H1 (cell line): ENCODE measurements around the gene COL4A3. TPM values are rescaled to one million over a fixed set of nuclear protein-coding genes. Genes with fewer than 3 reads are reported as not detected.
A peak's percentile ranks its signal among the peaks of the same experiment; 100 is the strongest.

ENCODE experiments used
- CTCF ChIA-PET: fragments of 300-600 bp; sonication (Branson Sonifier 250); formaldehyde crosslinking; loops from one replicate; lab custom pipeline; 2021; ENCODE audit not compliant: partially characterized antibody; lab: Charles Lee
- POLR2A ChIA-PET: fragments of 300-600 bp; sonication (Branson Sonifier 250); formaldehyde crosslinking; loops from one replicate; lab custom pipeline; 2021; ENCODE audit warnings: inconsistent platforms; ENCODE audit not compliant: partially characterized antibody; lab: Charles Lee
- DNase-seq, 2 experiments: peaks; one replicate each; pipeline versions ENCODE4 v3.0.0 to v3.0.0-alpha.2; 2010 to 2022; ENCODE audit warnings: low spot score in 2 of 2, low read depth in 1 of 2, mixed read lengths in 1 of 2
- FAIRE-seq: peaks from 2 replicates; lab custom pipeline; 2011; peaks lifted over from hg19 to GRCh38; lab: Jason Lieb, UNC
- H2AFZ ChIP-seq: 2 replicates; pipeline ENCODE4 v1.8.1; 2012; ENCODE audit warnings: low read length, inconsistent platforms
- H2AK5ac ChIP-seq: 2 replicates; pipeline ENCODE4 v1.6.1; 2013; ENCODE audit warnings: low read depth, low read length
- H2BK120ac ChIP-seq: replicated peaks from 2 replicates; pipeline ENCODE3; 2013; ENCODE audit warnings: low read depth, low read length, inconsistent platforms
- H2BK12ac ChIP-seq: 2 replicates; pipeline ENCODE4 v1.6.1; 2013; ENCODE audit warnings: low read depth, low read length
- H2BK15ac ChIP-seq: 2 replicates; pipeline ENCODE4 v1.6.1; 2013; ENCODE audit warnings: low read length
- H2BK20ac ChIP-seq: 2 replicates; pipeline ENCODE4 v1.6.1; 2013; ENCODE audit warnings: low read length
- H2BK5ac ChIP-seq: 2 replicates; pipeline ENCODE4 v1.6.1; 2013; ENCODE audit warnings: low read depth, low read length
- H3K14ac ChIP-seq: 2 replicates; pipeline ENCODE4 v1.6.1; 2013; ENCODE audit warnings: inconsistent platforms; ENCODE audit not compliant: insufficient read length
- H3K18ac ChIP-seq: 2 replicates; pipeline ENCODE4 v1.6.1; 2013; ENCODE audit warnings: low read length; ENCODE audit errors: extremely low read depth
- H3K23ac ChIP-seq: 2 replicates; pipeline ENCODE4 v1.6.1; 2013; ENCODE audit warnings: inconsistent platforms; ENCODE audit not compliant: insufficient read length
- H3K23me2 ChIP-seq: 2 replicates; pipeline ENCODE4 v1.6.1; 2013; ENCODE audit warnings: low read depth, low read length
- H3K27ac ChIP-seq: 2 replicates; pipeline ENCODE4 v1.6.1; 2011; ENCODE audit warnings: low read depth, low read length, inconsistent platforms
- H3K27me3 ChIP-seq, 4 experiments: replicated peaks in 1 of 4; 1 replicate in 1 of 4; 2 replicates in 3 of 4; pipeline versions ENCODE4 v1.6.1 to v1.8.1; 2011 to 2013; ENCODE audit warnings: low read length in 3 of 4, mild to moderate bottlenecking in 3 of 4, inconsistent platforms in 2 of 4, mixed read lengths in 2 of 4, moderate library complexity in 1 of 4; ENCODE audit not compliant: control insufficient read depth in 3 of 4, insufficient read depth in 3 of 4; ENCODE audit errors: extremely low read depth in 1 of 4
- H3K36me3 ChIP-seq, 4 experiments: 2 replicates each; pipeline versions ENCODE4 v1.6.1 to v1.8.1; 2011 to 2013; ENCODE audit warnings: mild to moderate bottlenecking in 4 of 4, low read length in 3 of 4, moderate library complexity in 2 of 4, control low read depth in 1 of 4, inconsistent platforms in 1 of 4; ENCODE audit not compliant: insufficient read depth in 4 of 4, control insufficient read depth in 2 of 4
- H3K4ac ChIP-seq: replicated peaks from 2 replicates; pipeline ENCODE3; 2013; ENCODE audit warnings: low read length, low read depth, mixed read lengths, inconsistent platforms; ENCODE audit not compliant: insufficient read length
- H3K4me1 ChIP-seq, 4 experiments: replicated peaks in 1 of 4; 1 replicate in 1 of 4; 2 replicates in 3 of 4; pipeline versions ENCODE4 v1.6.1 to v1.8.1; 2011 to 2013; ENCODE audit warnings: low read length in 3 of 4, inconsistent platforms in 2 of 4, mixed read lengths in 1 of 4; ENCODE audit not compliant: insufficient read depth in 4 of 4, control insufficient read depth in 3 of 4
- H3K4me2 ChIP-seq, 2 experiments: 2 replicates each; pipeline versions ENCODE4 v1.6.1 to v1.8.1; 2011 to 2013; ENCODE audit warnings: low read depth in 2 of 2, low read length in 2 of 2, control low read depth in 1 of 2, inconsistent platforms in 1 of 2, mild to moderate bottlenecking in 1 of 2; ENCODE audit not compliant: insufficient read depth in 1 of 2
- H3K4me3 ChIP-seq, 4 experiments: fragments of 200-600, 300-600 bp in 1 of 4; sonication (generic), shearing (Covaris generic), sonication (Bioruptor Twin) in 1 of 4; 2 replicates each; pipeline versions ENCODE4 v1.5.1 to v1.8.1; 2011 to 2016; ENCODE audit warnings: low read length in 4 of 4, low read depth in 3 of 4, control low read depth in 2 of 4, inconsistent platforms in 2 of 4, mild to moderate bottlenecking in 2 of 4, mixed read lengths in 1 of 4, moderate library complexity in 1 of 4; ENCODE audit not compliant: insufficient read depth in 2 of 4; ENCODE audit errors: extremely low read depth in 1 of 4
- H3K56ac ChIP-seq: replicated peaks from 2 replicates; pipeline ENCODE3; 2013; ENCODE audit warnings: low read depth, mild to moderate bottlenecking, mixed read lengths, low read length, inconsistent platforms; ENCODE audit not compliant: insufficient read length
- H3K79me1 ChIP-seq: 2 replicates; pipeline ENCODE4 v1.6.1; 2013; ENCODE audit warnings: low read depth, low read length, control low read depth
- H3K79me2 ChIP-seq, 2 experiments: 2 replicates each; pipeline versions ENCODE4 v1.6.1 to v1.8.1; 2012 to 2013; ENCODE audit warnings: low read length in 2 of 2, mild to moderate bottlenecking in 2 of 2, inconsistent platforms in 1 of 2; ENCODE audit not compliant: insufficient read depth in 2 of 2, control insufficient read depth in 1 of 2
- H3K9ac ChIP-seq, 4 experiments: replicated peaks in 1 of 4; 1 replicate in 1 of 4; 2 replicates in 3 of 4; pipeline versions ENCODE4 v1.6.1 to v1.8.1; 2011 to 2013; ENCODE audit warnings: low read depth in 3 of 4, low read length in 3 of 4, control low read depth in 2 of 4, mild to moderate bottlenecking in 2 of 4, moderate library complexity in 2 of 4, inconsistent platforms in 1 of 4; ENCODE audit errors: extremely low read depth in 1 of 4
- H3K9me3 ChIP-seq, 2 experiments: 2 replicates each; pipeline versions ENCODE4 v1.6.1 to v1.8.1; 2012 to 2013; ENCODE audit warnings: mild to moderate bottlenecking in 2 of 2, moderate library complexity in 2 of 2, control low read depth in 1 of 2, inconsistent platforms in 1 of 2, low read depth in 1 of 2, low read length in 1 of 2, mixed read lengths in 1 of 2; ENCODE audit not compliant: insufficient read depth in 2 of 2
- H4K20me1 ChIP-seq, 2 experiments: replicated peaks in 1 of 2; 2 replicates each; pipeline versions ENCODE3 to v1.8.1; 2011 to 2013; ENCODE audit warnings: inconsistent platforms in 2 of 2, low read length in 2 of 2, mild to moderate bottlenecking in 1 of 2; ENCODE audit not compliant: insufficient read depth in 2 of 2, control insufficient read depth in 1 of 2
- H4K5ac ChIP-seq: 2 replicates; pipeline ENCODE4 v1.6.1; 2013; ENCODE audit warnings: low read length, low read depth, mixed read lengths, inconsistent platforms; ENCODE audit not compliant: insufficient read length
- H4K8ac ChIP-seq: 2 replicates; pipeline ENCODE4 v1.8.0; 2013; ENCODE audit warnings: mild to moderate bottlenecking, moderate library complexity, low read length, inconsistent platforms; ENCODE audit not compliant: insufficient read depth; ENCODE audit errors: extremely low read depth
- H4K91ac ChIP-seq: replicated peaks from 2 replicates; pipeline ENCODE3; 2013; ENCODE audit warnings: low read length, mixed read lengths, inconsistent platforms; ENCODE audit not compliant: insufficient read length
- KDM1A ChIP-seq: fragments of 200-600, 300-600 bp; sonication (generic); IDR thresholded peaks from 2 replicates; pipeline ENCODE4 v1.7.1; 2016; ENCODE audit warnings: mild to moderate bottlenecking, low read length, borderline replicate concordance
- MAX ChIP-seq: IDR thresholded peaks from 2 replicates; pipeline ENCODE4 v1.6.1; 2012; ENCODE audit warnings: inconsistent platforms
- SIRT6 ChIP-seq: IDR thresholded peaks from one replicate; pipeline ENCODE4 v1.7.1; 2012; ENCODE audit warnings: low read length, inconsistent platforms
- SUZ12 ChIP-seq: fragments of 200-600 bp; sonication (generic); IDR thresholded peaks from 2 replicates; pipeline ENCODE4 v1.6.1; 2012; ENCODE audit warnings: mild to moderate bottlenecking, inconsistent platforms, low read length, moderate library complexity, mixed read lengths
- WGBS, 2 experiments: shearing (Covaris generic) in 1 of 2; methylation state at CpG; one replicate each; pipeline versions ENCODE4 v1.1.6 to v1.1.7; 2013 to 2015; ENCODE audit warnings: low lambda C conversion rate in 2 of 2, mixed read lengths in 2 of 2, inconsistent platforms in 1 of 2, low coverage in 1 of 2, missing lambda C conversion rate in 1 of 2; ENCODE audit not compliant: insufficient replicate concordance in 2 of 2, insufficient coverage in 1 of 2, insufficient read length in 1 of 2; ENCODE audit errors: extremely low coverage in 1 of 2, missing lambda C conversion rate in 1 of 2; 5-methylcytosine and 5-hydroxymethylcytosine counted together
- polyA plus RNA-seq, 7 experiments: library from polyadenylated mRNA; depleted of rRNA in 3 of 7; stranded (reverse) in 5 of 7; unstranded in 2 of 7; fragments of >200 nt in 5 of 7; fragments of 200-250 nt in 2 of 7; gene quantifications; 1 replicate in 5 of 7; 2 replicates in 1 of 7; 4 replicates in 1 of 7; pipeline versions ENCODE4 v1.2.1 to v1.2.3, GENCODE V29; 2011 to 2013; ENCODE audit warnings: missing spikeins in 2 of 7, mixed read lengths in 2 of 7
- total RNA-seq: library from RNA; stranded (reverse); fragmentation: NEBNext Ultra II Directional; extraction: Animal tissue kit (Norgen Biotek cat#: 25700); gene quantifications from 2 replicates; pipeline ENCODE4 v1.2.1, GENCODE V29; 2021

The COL4A3 gene
- total and polyA plus RNA-seq, 2 of the 8 experiments (the other 6 are each of a cell fraction or from before 2014, with no cell fraction given), result 0.12 to 0.17 TPM

- peaks cover 9 to 22% of the 10 kb centered on the region in 2 experiments; a peak in 3 of 4 replicates for H3K9me3 ChIP-seq
- H3K9ac ChIP-seq, result no peak overlapping the region
- H4K20me1 ChIP-seq, result no peaks in the 10 kb centered on the region
- no peak for TF ChIP-seq SIRT6
- TF ChIP-seq MAX, result no peak
- no peak for TF ChIP-seq SUZ12
- peak; percentile 64; the same call in 1 of the 2 replicates for TF ChIP-seq KDM1A
- H4K8ac ChIP-seq, result no peak overlapping the region
- H3K4ac ChIP-seq, result no peak overlapping the region
- H3K79me2 ChIP-seq, result peaks cover 4 to 22% of the 10 kb centered on the region in 2 experiments; a peak in 3 of 4 replicates
- no peak overlapping the region for H2BK20ac ChIP-seq
- POLR2A ChIA-PET, result no interaction called here
- no peak overlapping the region for H3K4me3 ChIP-seq
- H3K18ac ChIP-seq, result no peak overlapping the region
- no peak overlapping the region for H3K14ac ChIP-seq
- no peak overlapping the region for H2BK15ac ChIP-seq
- no peak overlapping the region for H3K56ac ChIP-seq
- H3K4me1 ChIP-seq, result no peaks in the 10 kb centered on the region
- 90% methylated on average over 5 of the region's 5 CpGs; no CpG with 5 or more reads in 1 of the 2 experiments for WGBS, 2 experiments
- H3K23me2 ChIP-seq, result no peaks in the 10 kb centered on the region; the same call in 1 of the 2 replicates
- H3K4me2 ChIP-seq, result no peak overlapping the region
- CTCF ChIA-PET, result interaction anchor here (0.6 to 1.1 kb wide), 3 partner anchors 27 to 83 kb away, joined by 3 read pairs; partner anchors contain the start of gene TM4SF20
- no peak overlapping the region for H3K27ac ChIP-seq
- FAIRE-seq (no peak), DNase-seq (no peak)
- H2BK5ac ChIP-seq, result no peak overlapping the region
- H4K5ac ChIP-seq, result no peak overlapping the region
- no peak overlapping the region for H2AK5ac ChIP-seq
- H3K27me3 ChIP-seq, result no peaks in the 10 kb centered on the region
- H3K36me3 ChIP-seq, result peaks cover 0 to 6% (median 0%) of the 10 kb centered on the region in 4 experiments; a peak in 2 of 8 replicates
- H2BK120ac ChIP-seq, result no peak overlapping the region
- no peak overlapping the region for H4K91ac ChIP-seq
- no peak overlapping the region for H3K23ac ChIP-seq
- H3K79me1 ChIP-seq, result no peaks in the 10 kb centered on the region
- no peak overlapping the region for H2BK12ac ChIP-seq
- no peak overlapping the region for H2AFZ ChIP-seq
These were observed 158.2 kb downstream of the COL4A3 start for GRCh38 chr2:227322530-227323205.
